OCI-LY3 (cell line): ENCODE data around the gene FAM114A2.
A peak's percentile ranks its signal among the peaks of the same experiment; 100 is the strongest.

Experiments
- H2AFZ ChIP-seq: fragments of 200-600, 300-600 bp; shearing (Covaris generic); 2 replicates; pipeline ENCODE4 v1.6.0; 2014; ENCODE audit warnings: antibody characterized with exemption, low read depth, low read length
- H3K27ac ChIP-seq: fragments of 200-600, 300-600 bp; sonication (generic); 2 replicates; pipeline ENCODE4 v1.5.1; 2014; ENCODE audit warnings: mild to moderate bottlenecking, low read length, moderate library complexity, mixed read lengths
- H3K27me3 ChIP-seq: fragments of 200-600, 300-600 bp; sonication (generic); 2 replicates; pipeline ENCODE4 v1.6.1; 2014; ENCODE audit warnings: low read depth, low read length, mixed read lengths
- H3K36me3 ChIP-seq: fragments of 200-600, 300-600 bp; sonication (generic); replicated peaks from 2 replicates; pipeline ENCODE3; 2014; ENCODE audit warnings: low read depth, low read length, mixed read lengths
- H3K4me1 ChIP-seq: fragments of 300-600, 200-600 bp; sonication (generic); 2 replicates; pipeline ENCODE4 v1.6.1; 2014; ENCODE audit warnings: low read length, mixed read lengths
- H3K4me2 ChIP-seq: fragments of 200-600, 300-600 bp; sonication (generic); 2 replicates; pipeline ENCODE4 v1.6.1; 2014; ENCODE audit warnings: low read length, mixed read lengths
- H3K4me3 ChIP-seq: fragments of 300-600, 200-600 bp; sonication (generic); 2 replicates; pipeline ENCODE4 v1.5.1; 2014; ENCODE audit warnings: antibody characterized with exemption, mild to moderate bottlenecking, low read length, moderate library complexity
- H3K79me2 ChIP-seq: fragments of 300-600, 200-600 bp; shearing (Covaris generic); 2 replicates; pipeline ENCODE4 v1.6.1; 2014; ENCODE audit warnings: mild to moderate bottlenecking, low read length, mixed read lengths
- H3K9ac ChIP-seq: fragments of 300-600, 200-600 bp; shearing (Covaris generic); 2 replicates; pipeline ENCODE4 v1.6.0; 2014; ENCODE audit warnings: mild to moderate bottlenecking, low read length, moderate library complexity
- H3K9me3 ChIP-seq: fragments of 200-600, 300-600 bp; shearing (Covaris generic); 2 replicates; pipeline ENCODE4 v1.6.1; 2014; ENCODE audit warnings: low read length, mixed read lengths; ENCODE audit not compliant: insufficient read depth
- H4K20me1 ChIP-seq: fragments of 200-600, 300-600 bp; sonication (generic); 2 replicates; pipeline ENCODE4 v1.6.1; 2016; ENCODE audit warnings: low read length, mixed read lengths; ENCODE audit not compliant: insufficient read depth
- CTCF ChIP-seq: fragments of 200-600, 300-600 bp; sonication (generic); IDR thresholded peaks from 2 replicates; pipeline ENCODE4 v1.5.1; 2014; ENCODE audit warnings: antibody characterized with exemption, low read length, low read depth
- EZH2phosphoT487 ChIP-seq: fragments of 200-600 bp; shearing (Covaris generic); IDR thresholded peaks from 2 replicates; pipeline ENCODE4 v1.6.1; 2018; ENCODE audit warnings: antibody characterized with exemption, mixed run types, low read depth

The FAM114A2 gene

GRCh38 chr5:153969563-153969895 lies 69.2 kb downstream of the FAM114A2 start:
- Histone ChIP-seq H3K27ac (no peak overlapping the region), H3K9me3 (no peaks in the 10 kb centered on the region), H3K27me3 (no peaks in the 10 kb centered on the region), H4K20me1 (no peaks in the 10 kb centered on the region), H3K36me3 (no peaks in the 10 kb centered on the region), H3K4me2 (no peak overlapping the region), H3K9ac (no peak overlapping the region), H3K4me1 (no peaks in the 10 kb centered on the region), H2AFZ (no peak overlapping the region), H3K4me3 (no peak overlapping the region), H3K79me2 (no peaks in the 10 kb centered on the region)
- TF ChIP-seq EZH2phosphoT487 (no peak), CTCF (no peak)

- Histone ChIP-seq H3K27me3 (no peaks in the 10 kb centered on the region), H4K20me1 (no peaks in the 10 kb centered on the region), H3K4me3 (no peak overlapping the region), H3K4me1 (no peaks in the 10 kb centered on the region), H3K79me2 (no peaks in the 10 kb centered on the region), H3K36me3 (no peaks in the 10 kb centered on the region), H2AFZ (no peak overlapping the region), H3K9me3 (no peaks in the 10 kb centered on the region), H3K9ac (no peak overlapping the region), H3K27ac (no peak overlapping the region), H3K4me2 (no peak overlapping the region)
- no peak for TF ChIP-seq EZH2phosphoT487
- TF ChIP-seq CTCF, result no peak
Measured at GRCh38 chr5:153968761-153969562, 69.7 kb downstream of the FAM114A2 start.

- no peaks in the 10 kb centered on the region for H4K20me1 ChIP-seq
- peak overlapping the region; percentile 61 for H3K4me3 ChIP-seq
- no peaks in the 10 kb centered on the region for H3K79me2 ChIP-seq
- peak overlapping the region; percentile 54 for H3K4me2 ChIP-seq
- TF ChIP-seq CTCF, result peak; percentile 79
- no peak for TF ChIP-seq EZH2phosphoT487
- H3K9ac ChIP-seq, result no peak overlapping the region
- no peaks in the 10 kb centered on the region for H3K4me1 ChIP-seq
- H2AFZ ChIP-seq, result peak overlapping the region; percentile 86
- no peaks in the 10 kb centered on the region for H3K36me3 ChIP-seq
- H3K9me3 ChIP-seq, result no peaks in the 10 kb centered on the region
- H3K27me3 ChIP-seq, result no peaks in the 10 kb centered on the region
- no peak overlapping the region for H3K27ac ChIP-seq
Measured at GRCh38 chr5:153964880-153965645, 73.6 kb downstream of the FAM114A2 start.

GRCh38 chr5:153964191-153964879 lies 74.4 kb downstream of the FAM114A2 start:
- Histone ChIP-seq H3K27me3 (no peaks in the 10 kb centered on the region), H3K9me3 (no peaks in the 10 kb centered on the region), H3K27ac (no peak overlapping the region), H3K4me1 (no peaks in the 10 kb centered on the region), H3K79me2 (no peaks in the 10 kb centered on the region), H4K20me1 (no peaks in the 10 kb centered on the region), H3K4me2 (peak overlapping the region; percentile 54), H2AFZ (peak overlapping the region; percentile 86; the same call in 1 of the 2 replicates), H3K36me3 (no peaks in the 10 kb centered on the region), H3K9ac (no peak overlapping the region), H3K4me3 (peak overlapping the region; percentile 61; the same call in 1 of the 2 replicates)
- TF ChIP-seq EZH2phosphoT487 (no peak), CTCF (no peak)
